Nephron (organoid): ENCODE data around the gene GPR39.

Experiments
- H3K27ac Mint-ChIP-seq, 3 experiments: 2 replicates each; pipeline ENCODE4 v1.8.0; 2020; ENCODE audit warnings: mixed read lengths in 3 of 3, mild to moderate bottlenecking in 2 of 3, moderate library complexity in 1 of 3
- H3K27me3 Mint-ChIP-seq: 2 replicates; pipeline ENCODE4 v1.8.0; 2021; ENCODE audit warnings: low read depth, mild to moderate bottlenecking, moderate library complexity, mixed read lengths
- H3K36me3 Mint-ChIP-seq: 2 replicates; pipeline ENCODE4 v1.8.0; 2020; ENCODE audit warnings: low read depth, mixed read lengths
- H3K4me1 Mint-ChIP-seq: 2 replicates; pipeline ENCODE4 v1.8.0; 2020; ENCODE audit warnings: mixed read lengths
- H3K4me3 Mint-ChIP-seq, 3 experiments: 2 replicates each; pipeline ENCODE4 v1.8.0; 2020; ENCODE audit warnings: mild to moderate bottlenecking in 3 of 3, mixed read lengths in 3 of 3, moderate library complexity in 2 of 3
- H3K9me3 Mint-ChIP-seq: 2 replicates; pipeline ENCODE4 v1.8.0; 2020; ENCODE audit warnings: mixed read lengths
- TF ChIP-seq, protein P1 (sequence below), 3 experiments: fragments of 200-600 bp; sonication (generic); IDR thresholded peaks; one replicate each; pipeline ENCODE4 v1.5.0; 2021; ENCODE audit warnings: antibody characterized with exemption in 3 of 3; ENCODE audit not compliant: unreplicated experiment in 3 of 3

GPR39 gene

GRCh38 chr2:132426656-132427055 lies 10.1 kb downstream of the GPR39 start:
- Mint-ChIP-seq H3K36me3 (no peaks in the 10 kb centered on the region), H3K9me3 (peaks cover 2% of the 10 kb centered on the region), H3K27me3 (peaks cover 12% of the 10 kb centered on the region), H3K27ac (no peak overlapping the region), H3K4me1 (no peaks in the 10 kb centered on the region), H3K4me3 (no peak overlapping the region)
- TF ChIP-seq, protein P1, sequence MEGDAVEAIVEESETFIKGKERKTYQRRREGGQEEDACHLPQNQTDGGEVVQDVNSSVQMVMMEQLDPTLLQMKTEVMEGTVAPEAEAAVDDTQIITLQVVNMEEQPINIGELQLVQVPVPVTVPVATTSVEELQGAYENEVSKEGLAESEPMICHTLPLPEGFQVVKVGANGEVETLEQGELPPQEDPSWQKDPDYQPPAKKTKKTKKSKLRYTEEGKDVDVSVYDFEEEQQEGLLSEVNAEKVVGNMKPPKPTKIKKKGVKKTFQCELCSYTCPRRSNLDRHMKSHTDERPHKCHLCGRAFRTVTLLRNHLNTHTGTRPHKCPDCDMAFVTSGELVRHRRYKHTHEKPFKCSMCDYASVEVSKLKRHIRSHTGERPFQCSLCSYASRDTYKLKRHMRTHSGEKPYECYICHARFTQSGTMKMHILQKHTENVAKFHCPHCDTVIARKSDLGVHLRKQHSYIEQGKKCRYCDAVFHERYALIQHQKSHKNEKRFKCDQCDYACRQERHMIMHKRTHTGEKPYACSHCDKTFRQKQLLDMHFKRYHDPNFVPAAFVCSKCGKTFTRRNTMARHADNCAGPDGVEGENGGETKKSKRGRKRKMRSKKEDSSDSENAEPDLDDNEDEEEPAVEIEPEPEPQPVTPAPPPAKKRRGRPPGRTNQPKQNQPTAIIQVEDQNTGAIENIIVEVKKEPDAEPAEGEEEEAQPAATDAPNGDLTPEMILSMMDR (IDR thresholded peaks at IDR 0.05; ENCODE audit: unreplicated experiment in 3 of 3), result no peak

- Mint-ChIP-seq H3K4me1 (no peaks in the 10 kb centered on the region), H3K9me3 (peaks cover 2% of the 10 kb centered on the region), H3K4me3 (no peak overlapping the region), H3K36me3 (no peaks in the 10 kb centered on the region), H3K27ac (no peak overlapping the region), H3K27me3 (peaks cover 6% of the 10 kb centered on the region)
- TF ChIP-seq, protein P1 (IDR thresholded peaks at IDR 0.05; ENCODE audit: unreplicated experiment in 3 of 3), result no peak
Measured at GRCh38 chr2:132429351-132429750, 12.7 kb downstream of the GPR39 start.

DNA sequence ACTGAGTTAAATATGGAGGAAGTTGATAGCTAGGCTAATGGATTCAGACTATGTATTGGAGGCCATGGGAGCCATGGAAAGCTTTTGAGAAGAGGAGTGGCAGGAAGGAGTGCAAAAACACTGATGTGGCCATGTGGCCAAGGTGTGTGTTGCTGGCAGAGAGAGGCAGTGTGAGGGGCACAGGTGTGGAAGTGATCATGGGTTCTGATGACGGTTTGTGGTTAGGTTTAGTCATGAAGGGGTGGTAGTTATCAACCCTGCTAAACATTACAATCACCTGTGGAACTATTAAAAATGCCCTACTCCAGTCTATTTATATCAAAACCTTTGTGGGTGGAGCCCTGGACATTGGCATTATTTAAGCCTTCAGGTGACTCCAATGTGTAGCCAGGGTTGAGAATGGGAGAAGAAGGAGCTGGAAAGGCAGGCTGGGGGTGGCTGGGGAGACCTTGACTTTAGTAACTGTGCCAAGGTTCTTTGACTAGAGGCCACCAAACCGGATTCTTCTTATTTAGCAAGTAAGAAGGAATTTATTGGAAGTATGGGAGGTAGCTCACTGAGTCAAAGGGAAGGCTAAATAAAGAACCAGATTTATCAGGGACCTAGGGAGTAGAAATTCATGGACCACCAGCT lies 13.5 kb downstream of the GPR39 start:
- Mint-ChIP-seq H3K36me3 (no peaks in the 10 kb centered on the region), H3K4me3 (no peak overlapping the region), H3K27me3 (peaks cover 6% of the 10 kb centered on the region), H3K9me3 (peaks cover 2% of the 10 kb centered on the region), H3K27ac (no peak overlapping the region), H3K4me1 (no peaks in the 10 kb centered on the region)
- TF ChIP-seq, protein P1 (IDR thresholded peaks at IDR 0.05; ENCODE audit: unreplicated experiment in 3 of 3), result no peak

GRCh38 chr2:132430895-132431294 lies 14.3 kb downstream of the GPR39 start:
- Mint-ChIP-seq H3K27ac (no peak overlapping the region), H3K36me3 (no peaks in the 10 kb centered on the region), H3K4me1 (no peaks in the 10 kb centered on the region), H3K4me3 (no peak overlapping the region), H3K27me3 (peaks cover 6% of the 10 kb centered on the region), H3K9me3 (peaks cover 2% of the 10 kb centered on the region)
- TF ChIP-seq, protein P1 (IDR thresholded peaks at IDR 0.05; ENCODE audit: unreplicated experiment in 3 of 3), result no peak

GRCh38 chr2:132437852-132438669 lies 21.5 kb downstream of the GPR39 start:
- Mint-ChIP-seq H3K4me1 (no peaks in the 10 kb centered on the region), H3K36me3 (no peaks in the 10 kb centered on the region), H3K9me3 (no peaks in the 10 kb centered on the region), H3K27ac (no peak overlapping the region), H3K4me3 (no peak overlapping the region), H3K27me3 (no peaks in the 10 kb centered on the region)
- TF ChIP-seq, protein P1 (IDR thresholded peaks at IDR 0.05; ENCODE audit: unreplicated experiment in 3 of 3), result no peak
